T-helper 2 cell (primary cell): ENCODE measurements around the gene PLSCR1.

ENCODE experiments used
- DNase-seq, 5 experiments: peaks; one replicate each; pipeline versions ENCODE4 v3.0.0 to v3.0.0-alpha.2; 2012 to 2022

PLSCR1 gene

GRCh38 chr3:146472611-146473010 lies 71.8 kb downstream of the PLSCR1 start:
- DNase-seq: no peak

- no peak for DNase-seq
Observed at GRCh38 chr3:146471012-146471411, 73.4 kb downstream of the PLSCR1 start.

- no peak for DNase-seq
Observed at GRCh38 chr3:146470425-146470990, 73.9 kb downstream of the PLSCR1 start.

GRCh38 chr3:146469150-146470017 lies 75.0 kb downstream of the PLSCR1 start, which contains the start of gene PLSCR2:
Gene PLSCR2, minus strand, starts transcription at chr3:146469561. Its CDS starts 9,657 bp downstream, at chr3:146459904.
- DNase-seq: peak; percentile 24 to 71 (median 49)

- DNase-seq: no peak
Observed at GRCh38 chr3:146468671-146469149, 75.7 kb downstream of the PLSCR1 start.

- no peak for DNase-seq
Observed at GRCh38 chr3:146468234-146468633, 76.2 kb downstream of the PLSCR1 start.

- no peak for DNase-seq
Observed at GRCh38 chr3:146466604-146467003, 77.8 kb downstream of the PLSCR1 start.

- no peak for DNase-seq
Observed at GRCh38 chr3:146465693-146466465, 78.5 kb downstream of the PLSCR1 start.
